HEK293 (cell line): ENCODE measurements around the gene TAF12.
A peak's percentile ranks its signal among the peaks of the same experiment; 100 is the strongest.
"Not testable (repeated sequence)": the region's sequence is repeated elsewhere in the genome, so short reads cannot be mapped to it uniquely, and the experiment has no call there.

Source experiments
- CTCF ChIA-PET: fragments of 350-600 bp; formaldehyde crosslinking; extraction: SDS; loops from one replicate; lab custom pipeline; 2021; ENCODE audit warnings: antibody characterized with exemption; lab: Yijun Ruan, JAX
- POLR2A ChIA-PET: fragments of 300-600 bp; formaldehyde crosslinking; extraction: SDS; loops from one replicate; lab custom pipeline; 2020; ENCODE audit warnings: antibody characterized with exemption, inconsistent platforms; lab: Yijun Ruan, JAX
- H3K27ac ChIP-seq: fragments of 200-500 bp; sonication (Bioruptor generic); 2 replicates; pipeline ENCODE4 v1.5.1; 2014; ENCODE audit warnings: low read depth, low read length, control low read depth, inconsistent platforms; ENCODE audit errors: extremely low read depth
- H3K36me3 ChIP-seq, 2 experiments: fragments of 200-500 bp in 1 of 2; sonication (Bioruptor generic) in 1 of 2; 1 replicate in 1 of 2; 2 replicates in 1 of 2; pipeline ENCODE4 v1.5.1; 2014 to 2017; ENCODE audit warnings: inconsistent platforms in 2 of 2, low read length in 2 of 2; ENCODE audit not compliant: control insufficient read depth in 2 of 2, insufficient read depth in 1 of 2
- H3K4me1 ChIP-seq: fragments of 200-500 bp; sonication (Bioruptor generic); 2 replicates; pipeline ENCODE4 v1.5.1; 2014; ENCODE audit warnings: mild to moderate bottlenecking, low read length, inconsistent platforms; ENCODE audit not compliant: control insufficient read depth, insufficient read depth
- H3K4me3 ChIP-seq: 2 replicates; pipeline ENCODE4 v1.5.1; 2011; ENCODE audit warnings: low read depth, mild to moderate bottlenecking, control low read depth, low read length, moderate library complexity
- H3K9me3 ChIP-seq: fragments of 200-500 bp; sonication (Bioruptor generic); 2 replicates; pipeline ENCODE4 v1.5.1; 2014; ENCODE audit warnings: low read depth, low read length, inconsistent platforms; ENCODE audit not compliant: control insufficient read depth, insufficient read depth
- EGR2 ChIP-seq: fragments of 450-650 bp; formaldehyde crosslinking; IDR thresholded peaks from 2 replicates; pipeline ENCODE4 v1.5.1; 2016; ENCODE audit warnings: low read depth, missing biosample characterization, missing genetic modification characterization
- GLIS1 ChIP-seq: fragments of 450-650 bp; formaldehyde crosslinking; IDR thresholded peaks from 2 replicates; pipeline ENCODE4 v1.5.1; 2016; ENCODE audit warnings: missing biosample characterization, missing genetic modification characterization
- KLF8 ChIP-seq: fragments of 450-650 bp; formaldehyde crosslinking; IDR thresholded peaks from 2 replicates; pipeline ENCODE4 v1.5.1; 2016; ENCODE audit warnings: missing biosample characterization, missing genetic modification characterization
- PRDM1 ChIP-seq: fragments of 450-650 bp; formaldehyde crosslinking; IDR thresholded peaks from 2 replicates; pipeline ENCODE4; 2016; ENCODE audit warnings: missing biosample characterization, missing genetic modification characterization
- PRDM10 ChIP-seq: fragments of 450-650 bp; formaldehyde crosslinking; IDR thresholded peaks from 2 replicates; pipeline ENCODE4 v1.5.1; 2016; ENCODE audit warnings: missing biosample characterization, missing genetic modification characterization
- PRDM4 ChIP-seq: fragments of 450-650 bp; formaldehyde crosslinking; IDR thresholded peaks from 2 replicates; pipeline ENCODE4 v1.5.1; 2017; ENCODE audit warnings: missing biosample characterization, missing genetic modification characterization
- REPIN1 ChIP-seq: fragments of 450-650 bp; formaldehyde crosslinking; IDR thresholded peaks from 2 replicates; pipeline ENCODE4 v1.5.1; 2017; ENCODE audit warnings: missing biosample characterization, missing genetic modification characterization, low read depth
- SCRT1 ChIP-seq: fragments of 450-650 bp; formaldehyde crosslinking; IDR thresholded peaks from 2 replicates; pipeline ENCODE4 v1.5.1; 2016; ENCODE audit warnings: missing biosample characterization, missing genetic modification characterization, borderline replicate concordance
- SCRT2 ChIP-seq: fragments of 450-650 bp; formaldehyde crosslinking; IDR thresholded peaks from 2 replicates; pipeline ENCODE4 v1.5.1; 2016; ENCODE audit warnings: missing biosample characterization, missing genetic modification characterization
- SP3 ChIP-seq: fragments of 450-650 bp; formaldehyde crosslinking; IDR thresholded peaks from 2 replicates; pipeline ENCODE4 v1.5.1; 2016; ENCODE audit warnings: missing biosample characterization, missing genetic modification characterization
- ZBTB48 ChIP-seq: fragments of 450-650 bp; formaldehyde crosslinking; IDR thresholded peaks from 2 replicates; pipeline ENCODE4 v1.5.1; 2016; ENCODE audit warnings: missing biosample characterization, missing genetic modification characterization
- ZIC2 ChIP-seq: fragments of 450-650 bp; formaldehyde crosslinking; IDR thresholded peaks from 2 replicates; pipeline ENCODE4 v1.5.1; 2016; ENCODE audit warnings: missing biosample characterization, missing genetic modification characterization
- ZNF112 ChIP-seq: fragments of 450-650 bp; formaldehyde crosslinking; IDR thresholded peaks from 2 replicates; pipeline ENCODE4 v1.5.0; 2017; ENCODE audit warnings: missing biosample characterization, missing genetic modification characterization
- ZNF19 ChIP-seq: fragments of 450-650 bp; formaldehyde crosslinking; IDR thresholded peaks from 2 replicates; pipeline ENCODE4; 2016; ENCODE audit warnings: missing biosample characterization, missing genetic modification characterization, low read depth
- ZNF214 ChIP-seq: fragments of 450-650 bp; formaldehyde crosslinking; IDR thresholded peaks from 2 replicates; pipeline ENCODE4 v1.5.1; 2017; ENCODE audit warnings: missing biosample characterization, mild to moderate bottlenecking, missing genetic modification characterization, borderline replicate concordance
- ZNF324 ChIP-seq: fragments of 450-650 bp; formaldehyde crosslinking; IDR thresholded peaks from 2 replicates; pipeline ENCODE4 v1.5.1; 2016; ENCODE audit warnings: missing biosample characterization, missing genetic modification characterization
- ZNF354C ChIP-seq: fragments of 450-650 bp; formaldehyde crosslinking; IDR thresholded peaks from 2 replicates; pipeline ENCODE4 v1.5.1; 2016; ENCODE audit warnings: missing biosample characterization, missing genetic modification characterization, low read depth, borderline replicate concordance
- ZNF366 ChIP-seq: fragments of 450-650 bp; formaldehyde crosslinking; conservative IDR thresholded peaks from 2 replicates; pipeline ENCODE4 v1.5.1; 2016; ENCODE audit warnings: missing biosample characterization, missing genetic modification characterization
- ZNF513 ChIP-seq: fragments of 450-650 bp; IDR thresholded peaks from 2 replicates; pipeline ENCODE4 v1.5.1; 2018; ENCODE audit warnings: missing biosample characterization, missing genetic modification characterization
- ZNF529 ChIP-seq: fragments of 450-650 bp; formaldehyde crosslinking; IDR thresholded peaks from 2 replicates; pipeline ENCODE4 v1.5.1; 2017; ENCODE audit warnings: missing genetic modification characterization, missing biosample characterization; ENCODE audit not compliant: insufficient replicate concordance
- ZNF549 ChIP-seq: fragments of 450-650 bp; IDR thresholded peaks from 2 replicates; pipeline ENCODE4 v1.5.1; 2018; ENCODE audit warnings: missing biosample characterization, missing genetic modification characterization, mild to moderate bottlenecking, inconsistent platforms, moderate library complexity
- ZNF561 ChIP-seq: fragments of 450-650 bp; IDR thresholded peaks from 2 replicates; pipeline ENCODE4 v1.5.1; 2018; ENCODE audit warnings: missing biosample characterization, missing genetic modification characterization, borderline replicate concordance
- ZNF623 ChIP-seq: fragments of 450-650 bp; formaldehyde crosslinking; IDR thresholded peaks from 2 replicates; pipeline ENCODE4 v1.5.1; 2016; ENCODE audit warnings: missing biosample characterization, missing genetic modification characterization
- ZNF670 ChIP-seq: fragments of 450-650 bp; formaldehyde crosslinking; IDR thresholded peaks from 2 replicates; pipeline ENCODE4 v1.5.1; 2016; ENCODE audit warnings: missing biosample characterization, missing genetic modification characterization, low read depth
- ZNF707 ChIP-seq: fragments of 450-650 bp; formaldehyde crosslinking; IDR thresholded peaks from 2 replicates; pipeline ENCODE4 v1.5.1; 2016; ENCODE audit warnings: missing biosample characterization, missing genetic modification characterization
- ZNF776 ChIP-seq: fragments of 450-650 bp; formaldehyde crosslinking; IDR thresholded peaks from 2 replicates; pipeline ENCODE4 v1.5.0; 2017; ENCODE audit warnings: missing biosample characterization, missing genetic modification characterization, borderline replicate concordance
- ZNF791 ChIP-seq: fragments of 450-650 bp; formaldehyde crosslinking; IDR thresholded peaks from 2 replicates; pipeline ENCODE4 v1.5.1; 2016; ENCODE audit warnings: missing biosample characterization, missing genetic modification characterization
- ZNF792 ChIP-seq: fragments of 450-650 bp; formaldehyde crosslinking; IDR thresholded peaks from 2 replicates; pipeline ENCODE4 v1.5.1; 2016; ENCODE audit warnings: missing biosample characterization, missing genetic modification characterization
- ZNF830 ChIP-seq: fragments of 450-650 bp; IDR thresholded peaks from 2 replicates; pipeline ENCODE4 v1.5.0; 2018; ENCODE audit warnings: missing biosample characterization, missing genetic modification characterization, low read depth, mild to moderate bottlenecking, moderate library complexity
- ZSCAN18 ChIP-seq: fragments of 450-650 bp; formaldehyde crosslinking; IDR thresholded peaks from 2 replicates; pipeline ENCODE4 v1.5.1; 2016; ENCODE audit warnings: missing biosample characterization, missing genetic modification characterization

TAF12 gene

GRCh38 chr1:28601696-28602095 lies 41.2 kb downstream of the TAF12 start (continued):
- peak; percentile 34 for TF ChIP-seq ZIC2 (tag by site-specific recombination)
- TF ChIP-seq ZNF324 (tag by site-specific recombination): no peak
- TF ChIP-seq ZNF791 (tag by site-specific recombination): no peak
- peak; percentile 27; the same call in 1 of the 2 replicates for TF ChIP-seq PRDM10
- no peak for TF ChIP-seq ZNF830
- TF ChIP-seq KLF8 (tag by site-specific recombination): no peak
- no peak for TF ChIP-seq SP3
- TF ChIP-seq ZNF792 (tag by site-specific recombination): no peak
- no peak for TF ChIP-seq EGR2 (tag by site-specific recombination)
- no peak for TF ChIP-seq ZNF707
- no peak for TF ChIP-seq PRDM1 (tag by site-specific recombination)
- no peak for TF ChIP-seq REPIN1 (tag by site-specific recombination)
- TF ChIP-seq ZNF214 (tag by site-specific recombination): no peak
- no peak for TF ChIP-seq ZNF623 (tag by site-specific recombination)
- no peak for TF ChIP-seq ZNF112
- no peak for TF ChIP-seq ZNF776
- TF ChIP-seq ZBTB48 (tag by site-specific recombination): 0 out of 2 replicates have a peak, but pooled peaks have one; percentile 15
- peak; percentile 93 for TF ChIP-seq SCRT2 (tag by site-specific recombination)
- no peak for TF ChIP-seq ZNF549 (tag by site-specific recombination)
- no peak for TF ChIP-seq ZNF354C (tag by site-specific recombination)
- no peak for TF ChIP-seq ZNF366 (tag by site-specific recombination)
- TF ChIP-seq PRDM4: no peak; the same call in 1 of the 2 replicates
- TF ChIP-seq ZNF529 (tag by site-specific recombination): no peak
- TF ChIP-seq GLIS1: peak; percentile 67
- TF ChIP-seq ZNF513 (tag by site-specific recombination): no peak
- TF ChIP-seq ZNF19 (tag by site-specific recombination): no peak
- no peak for TF ChIP-seq ZNF561
- TF ChIP-seq SCRT1 (tag by site-specific recombination): peak; percentile 24; the same call in 1 of the 2 replicates
- no peak for TF ChIP-seq ZSCAN18
- no peak for TF ChIP-seq ZNF670 (tag by site-specific recombination)

GRCh38 chr1:28596276-28596675 lies 46.6 kb downstream of the TAF12 start:
- H3K9me3 ChIP-seq, CTCF ChIA-PET, H3K36me3 ChIP-seq, H3K27ac ChIP-seq, H3K4me1 ChIP-seq, H3K4me3 ChIP-seq: not testable (repeated sequence)
- POLR2A ChIA-PET: interaction anchor here (1.9 kb wide), 1 partner anchor 15 kb away, joined by 15 read pairs; no protein-coding TSS in a partner anchor
